Neural crest cell (in vitro differentiated cells): ENCODE results near the gene INPP5F. TPM values are rescaled to one million over a fixed set of nuclear protein-coding genes. Genes with fewer than 3 reads are reported as not detected.
"Not testable (repeated sequence)": the region's sequence is repeated elsewhere in the genome, so short reads cannot be mapped to it uniquely, and the experiment has no call there.

Source experiments
- DNase-seq: peaks from one replicate; pipeline ENCODE4 v3.0.0; 2021; ENCODE audit warnings: low read depth, mixed read lengths, low spot score
- H3K27ac Mint-ChIP-seq: one replicate; pipeline ENCODE4 v1.8.0; 2021; ENCODE audit warnings: mild to moderate bottlenecking, mixed read lengths; ENCODE audit not compliant: unreplicated experiment
- H3K27me3 Mint-ChIP-seq: 2 replicates; pipeline ENCODE4 v1.8.0; 2021; ENCODE audit warnings: low read depth, mild to moderate bottlenecking, mixed read lengths
- H3K36me3 Mint-ChIP-seq: 2 replicates; pipeline ENCODE4 v1.8.0; 2021; ENCODE audit warnings: low read depth, mild to moderate bottlenecking, mixed read lengths
- H3K4me1 Mint-ChIP-seq: 2 replicates; pipeline ENCODE4 v1.8.0; 2021; ENCODE audit warnings: mixed read lengths
- H3K4me3 Mint-ChIP-seq: one replicate; pipeline ENCODE4 v1.8.0; 2021; ENCODE audit warnings: mild to moderate bottlenecking, mixed read lengths
- H3K9me3 Mint-ChIP-seq: 2 replicates; pipeline ENCODE4 v1.8.0; 2021; ENCODE audit warnings: mixed read lengths
- CTCF ChIP-seq: fragments of 200-600 bp; sonication (generic); conservative IDR thresholded peaks from 2 replicates; pipeline ENCODE4 v1.5.0; 2021; ENCODE audit warnings: antibody characterized with exemption, mild to moderate bottlenecking
- total RNA-seq: library from RNA; stranded (reverse); gene quantifications from 2 replicates; pipeline ENCODE4 v1.2.1, GENCODE V29; 2021

The INPP5F gene
- total RNA-seq, 1 donor from 2014 or later, result 95.4 TPM

GRCh38 chr10:119783665-119784027, 57.8 kb downstream of the INPP5F start:
- Mint-ChIP-seq H3K27me3 (no peaks in the 10 kb centered on the region), H3K4me1 (peaks cover 17% of the 10 kb centered on the region), H3K36me3 (peaks cover 2% of the 10 kb centered on the region), H3K4me3 (no peak overlapping the region), H3K27ac (no peak overlapping the region), H3K9me3 (no peaks in the 10 kb centered on the region)
- no peak for TF ChIP-seq CTCF
- no peak for DNase-seq

GRCh38 chr10:119784340-119785067, 58.7 kb downstream of the INPP5F start:
- TF ChIP-seq CTCF, result no peak
- H3K27ac Mint-ChIP-seq, result peak overlapping the region; percentile 12
- no peak for DNase-seq
- peaks cover 3% of the 10 kb centered on the region for H3K36me3 Mint-ChIP-seq
- no peaks in the 10 kb centered on the region for H3K27me3 Mint-ChIP-seq
- H3K9me3 Mint-ChIP-seq, result no peaks in the 10 kb centered on the region
- peaks cover 17% of the 10 kb centered on the region for H3K4me1 Mint-ChIP-seq
- no peak overlapping the region for H3K4me3 Mint-ChIP-seq

- Mint-ChIP-seq H3K27me3 (no peaks in the 10 kb centered on the region), H3K27ac (no peak overlapping the region), H3K9me3 (no peaks in the 10 kb centered on the region), H3K36me3 (peaks cover 5% of the 10 kb centered on the region), H3K4me1 (peaks cover 17% of the 10 kb centered on the region), H3K4me3 (no peak overlapping the region)
- no peak for DNase-seq
- TF ChIP-seq CTCF, result no peak
Measured at GRCh38 chr10:119786117-119786769, 60.4 kb downstream of the INPP5F start.

GRCh38 chr10:119795101-119795500, 69.3 kb downstream of the INPP5F start:
- H3K36me3 Mint-ChIP-seq, result peaks cover 21% of the 10 kb centered on the region
- not testable (repeated sequence) for H3K4me1 Mint-ChIP-seq, H3K27ac Mint-ChIP-seq

GRCh38 chr10:119796039-119796438, 70.2 kb downstream of the INPP5F start:
- no peak overlapping the region for H3K4me3 Mint-ChIP-seq
- no peak overlapping the region for H3K27ac Mint-ChIP-seq

More at GRCh38 chr10:119795101-119795500, 69.3 kb downstream of the INPP5F start:
- DNase-seq, H3K4me3 Mint-ChIP-seq, H3K27me3 Mint-ChIP-seq, H3K9me3 Mint-ChIP-seq: not testable (repeated sequence)

More at GRCh38 chr10:119796039-119796438, 70.2 kb downstream of the INPP5F start:
- Mint-ChIP-seq H3K36me3 (peaks cover 21% of the 10 kb centered on the region), H3K27me3 (no peaks in the 10 kb centered on the region), H3K9me3 (no peaks in the 10 kb centered on the region), H3K4me1 (peaks cover 4% of the 10 kb centered on the region)
- no peak for TF ChIP-seq CTCF
- DNase-seq, result no peak
